ENCODE measurements around the gene ZBTB5. TPM values are rescaled to one million over a fixed set of nuclear protein-coding genes. Genes with fewer than 3 reads are reported as not detected.
"Not testable (repeated sequence)": the region's sequence is repeated elsewhere in the genome, so short reads cannot be mapped to it uniquely, and the experiment has no call there.

Gene ZBTB5
- total RNA-seq, 1 donor from 2014 or later, result 8.9 TPM

DNA sequence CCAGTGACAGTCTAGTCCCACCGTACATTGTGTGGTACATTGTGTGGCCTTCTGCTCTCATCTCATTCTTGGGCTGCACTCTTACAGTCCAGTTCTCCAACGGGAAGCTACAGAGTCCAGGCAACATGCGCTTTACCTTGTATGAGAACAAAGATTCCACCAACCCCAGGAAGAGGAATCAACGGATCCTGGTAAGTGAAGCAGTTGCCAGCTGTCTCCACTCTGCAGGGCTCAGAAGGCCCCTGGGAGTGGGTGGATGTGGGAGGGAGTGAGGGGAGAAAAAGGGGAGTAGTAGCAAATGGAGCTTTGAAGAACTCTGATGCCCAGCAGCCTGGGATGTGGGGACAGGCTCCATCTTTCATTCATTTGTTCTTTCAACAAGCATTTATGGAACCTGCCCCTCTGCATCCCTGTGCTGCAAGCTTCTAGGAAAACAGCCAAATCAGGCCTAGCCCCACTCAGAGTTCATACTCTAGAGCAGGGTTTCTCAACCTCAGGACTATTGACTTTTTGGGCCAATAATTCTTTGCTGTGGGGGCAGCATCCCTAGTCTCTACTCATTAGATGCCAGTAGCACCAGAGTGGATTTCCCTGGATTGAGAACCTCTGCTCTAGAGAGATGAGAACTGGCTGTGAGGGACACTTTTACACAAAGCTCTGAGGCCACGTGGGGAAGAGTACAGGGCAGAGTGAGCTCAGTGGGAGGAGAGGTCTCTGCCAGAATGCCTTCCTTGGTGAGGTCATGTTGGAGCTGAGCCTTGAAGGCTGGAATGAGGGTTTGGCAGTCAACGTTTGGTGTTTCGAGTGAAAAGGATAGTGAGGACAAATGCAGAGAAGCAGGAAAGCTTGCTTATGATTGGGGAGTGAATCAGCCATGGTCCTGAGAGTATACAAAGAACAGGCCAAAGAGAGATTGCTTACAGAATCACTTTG is 21.6 kb upstream of the ZBTB5 start:
- DNase-seq (ENCODE audit: low read depth in 2 of 2), result no peak

DNA sequence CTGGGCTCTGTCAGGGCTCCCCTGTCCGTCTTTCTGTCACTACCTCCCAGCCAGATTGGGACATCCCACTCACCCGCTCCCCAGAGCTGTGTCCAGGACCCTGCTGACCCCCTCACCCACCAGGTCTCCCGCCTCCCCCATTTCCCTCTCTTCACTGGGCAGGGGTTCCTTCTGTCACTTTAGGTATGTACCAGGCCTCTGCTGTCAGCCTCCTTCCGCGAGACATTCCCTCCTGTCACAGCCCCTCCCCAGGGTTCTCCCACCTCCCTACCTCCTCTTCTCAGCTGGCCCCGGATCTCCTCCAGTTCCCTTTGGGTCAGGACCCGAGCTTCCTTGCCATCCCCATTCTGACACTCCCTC is 21.0 kb upstream of the ZBTB5 start:
- no peak for DNase-seq (ENCODE audit: low read depth in 2 of 2)

DNA sequence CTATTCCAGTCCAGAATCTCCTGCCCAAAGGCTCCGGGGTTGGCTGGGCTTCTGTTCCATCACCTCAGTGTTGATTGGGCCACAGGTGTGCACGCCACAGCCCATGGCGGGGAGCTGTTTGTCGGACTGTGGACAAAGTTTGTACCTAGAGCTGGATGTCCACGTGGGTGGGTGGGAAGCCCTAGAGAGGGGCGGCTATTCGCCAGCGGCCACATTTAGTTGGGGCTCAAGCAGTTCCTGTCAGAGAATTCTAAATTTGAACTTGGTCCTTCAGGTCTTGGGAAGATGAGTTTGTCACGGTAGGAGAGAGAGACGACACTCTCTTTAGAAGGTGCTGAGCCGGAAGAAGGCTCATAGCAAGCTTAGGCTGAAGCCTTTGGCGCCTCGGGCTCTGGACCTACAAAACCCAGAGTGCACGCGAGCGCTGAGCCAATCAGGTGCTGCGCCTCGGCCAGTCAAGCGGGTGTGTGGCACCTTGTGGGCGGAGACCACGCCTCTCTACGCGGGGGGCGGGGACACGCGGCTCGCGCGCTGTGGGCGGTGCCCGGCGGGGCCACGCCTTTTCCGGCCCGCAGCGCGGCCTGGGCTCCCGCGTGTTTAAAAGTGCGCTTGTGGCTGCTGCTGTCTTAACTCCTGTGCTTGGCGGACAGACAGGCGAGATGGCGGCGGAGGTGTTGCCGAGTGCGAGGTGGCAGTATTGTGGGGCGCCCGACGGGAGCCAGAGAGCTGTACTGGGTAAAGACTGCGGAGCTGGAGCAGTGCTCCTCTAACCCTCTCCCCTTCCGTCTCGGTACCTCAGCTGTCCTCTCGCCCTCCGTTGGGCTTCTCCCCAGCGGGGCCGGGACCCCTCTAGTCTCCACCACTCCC is 20.4 kb upstream of the ZBTB5 start, which contains the start of gene POLR1E:
Gene POLR1E (plus strand): TSS at position 560 of the 867 bp plus-strand sequence. CDS start 100 bp downstream, at position 660.
- peak; percentile 68 to 92 for DNase-seq (ENCODE audit: low read depth in 2 of 2)

DNA sequence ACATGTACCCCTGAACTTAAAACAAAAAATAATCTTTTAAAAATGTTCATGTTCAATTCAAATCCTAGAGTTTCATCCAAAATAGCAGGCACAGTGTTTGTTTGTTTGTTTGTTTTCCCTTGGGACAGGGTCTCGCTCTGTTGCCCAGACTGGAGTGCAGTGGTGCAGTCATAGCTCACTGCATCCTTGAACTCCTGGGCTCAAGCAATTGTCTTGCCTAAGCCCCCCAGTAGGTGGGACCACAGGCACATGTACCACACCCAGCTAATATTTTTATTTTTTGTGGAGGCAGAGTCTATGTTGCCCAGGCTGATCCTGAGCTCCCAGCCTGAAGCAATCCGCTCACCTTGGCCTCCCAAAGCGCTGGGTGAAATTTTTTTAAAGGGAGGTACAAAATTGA is 15.5 kb upstream of the ZBTB5 start:
- DNase-seq (ENCODE audit: low read depth in 2 of 2), result no peak

DNA sequence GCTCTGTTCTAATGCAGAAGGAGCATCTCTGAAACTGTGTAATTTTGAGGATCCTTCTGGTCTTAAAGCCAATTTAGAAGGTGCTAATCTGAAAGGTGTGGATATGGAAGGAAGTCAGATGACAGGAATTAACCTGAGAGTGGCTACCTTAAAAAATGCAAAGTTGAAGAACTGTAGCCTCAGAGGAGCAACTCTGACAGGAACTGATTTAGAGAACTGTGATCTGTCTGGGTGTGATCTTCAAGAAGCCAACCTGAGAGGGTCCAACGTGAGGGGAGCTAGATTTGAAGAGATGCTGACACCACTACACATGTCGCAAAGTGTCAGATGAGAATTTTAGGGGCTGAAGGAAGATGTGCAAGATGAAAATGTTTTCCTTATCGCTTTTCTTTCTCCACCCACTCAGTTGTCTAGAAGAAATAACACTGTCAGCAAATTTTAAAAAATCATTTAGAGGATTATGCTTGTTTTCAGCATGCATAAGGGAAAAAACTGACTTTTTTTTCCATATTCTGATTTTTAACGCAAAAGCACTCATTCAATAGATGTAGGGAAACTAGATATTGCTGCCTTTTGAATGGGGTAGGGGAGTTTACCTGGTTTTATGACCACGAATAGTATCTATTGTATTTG is 12.9 kb upstream of the ZBTB5 start:
- not testable (repeated sequence) for DNase-seq (ENCODE audit: low read depth in 2 of 2)

DNA sequence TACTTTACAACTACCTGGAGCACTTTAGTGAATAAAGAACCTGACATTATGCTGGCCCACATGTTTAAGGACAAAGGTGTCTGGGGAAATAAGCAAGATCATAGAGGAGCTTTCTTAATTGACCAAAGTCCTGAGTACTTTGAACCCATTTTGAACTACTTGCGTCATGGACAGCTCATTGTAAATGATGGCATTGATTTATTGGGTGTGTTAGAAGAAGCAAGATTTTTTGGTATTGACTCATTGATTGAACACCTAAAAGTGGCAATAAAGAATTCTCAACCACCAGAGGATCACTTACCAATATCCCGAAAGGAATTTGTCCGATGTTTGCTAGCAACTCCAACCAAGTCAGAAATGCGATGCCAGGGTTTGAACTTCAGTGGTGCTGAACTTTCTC is 12.2 kb upstream of the ZBTB5 start:
- not testable (repeated sequence) for DNase-seq (ENCODE audit: low read depth in 2 of 2)

DNA sequence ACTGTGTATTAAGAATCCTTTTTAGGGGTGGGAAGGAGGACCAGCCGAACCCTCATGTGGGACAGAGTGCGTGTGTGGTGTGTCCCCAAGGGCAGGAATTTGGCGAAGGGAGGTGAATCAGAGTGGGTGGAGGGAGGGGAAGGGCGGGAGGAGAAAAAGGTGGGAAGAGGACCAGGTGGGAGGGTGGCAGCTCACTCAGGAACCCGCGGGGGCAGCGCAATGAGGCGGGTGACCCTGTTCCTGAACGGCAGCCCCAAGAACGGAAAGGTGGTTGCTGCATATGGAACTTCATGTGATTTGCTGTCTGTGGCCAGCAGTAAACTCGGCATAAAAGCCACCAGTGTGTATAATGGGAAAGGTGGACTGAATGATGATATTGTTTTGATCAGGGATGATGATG is 11.7 kb upstream of the ZBTB5 start:
- no peak for DNase-seq (ENCODE audit: low read depth in 2 of 2)

DNA sequence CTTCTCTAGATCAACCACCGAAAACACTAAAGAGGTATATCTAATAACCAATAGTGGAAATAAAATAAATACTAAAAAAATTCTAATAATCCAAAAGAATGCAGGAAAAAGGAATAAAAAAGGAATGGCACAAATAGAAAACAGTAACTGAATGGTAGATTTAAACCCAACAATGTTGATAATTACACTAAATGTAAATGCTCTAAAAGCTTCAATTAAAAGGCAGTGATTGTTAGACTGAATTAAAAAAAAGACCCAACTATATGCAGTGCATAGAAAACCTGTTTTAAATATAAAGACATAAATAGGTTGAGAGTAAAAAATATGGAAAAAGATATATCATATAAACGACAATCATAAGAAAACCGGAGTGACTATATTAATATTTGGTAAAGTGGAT is 9.2 kb upstream of the ZBTB5 start:
- no peak for DNase-seq (ENCODE audit: low read depth in 2 of 2)

DNA sequence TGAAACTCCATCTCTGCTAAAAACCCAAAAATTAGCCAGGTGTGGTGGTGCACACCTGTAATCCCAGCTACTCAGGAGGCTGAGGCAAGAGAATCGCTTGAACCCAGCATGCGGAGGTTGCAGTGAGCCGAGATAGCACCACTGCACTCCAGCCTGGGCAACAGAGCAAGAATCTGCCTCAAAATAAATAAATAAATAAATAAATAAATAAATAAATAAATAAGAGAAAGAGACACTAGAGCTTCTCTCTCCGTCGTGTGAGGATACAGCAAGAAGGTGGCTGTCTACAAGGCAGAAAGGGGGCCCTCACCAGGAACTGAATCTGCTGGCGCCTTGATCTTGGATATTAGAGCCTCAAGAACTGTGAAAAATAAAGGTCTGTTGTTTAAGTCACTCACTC is 8.7 kb upstream of the ZBTB5 start:
- not testable (repeated sequence) for DNase-seq (ENCODE audit: low read depth in 2 of 2)

DNA sequence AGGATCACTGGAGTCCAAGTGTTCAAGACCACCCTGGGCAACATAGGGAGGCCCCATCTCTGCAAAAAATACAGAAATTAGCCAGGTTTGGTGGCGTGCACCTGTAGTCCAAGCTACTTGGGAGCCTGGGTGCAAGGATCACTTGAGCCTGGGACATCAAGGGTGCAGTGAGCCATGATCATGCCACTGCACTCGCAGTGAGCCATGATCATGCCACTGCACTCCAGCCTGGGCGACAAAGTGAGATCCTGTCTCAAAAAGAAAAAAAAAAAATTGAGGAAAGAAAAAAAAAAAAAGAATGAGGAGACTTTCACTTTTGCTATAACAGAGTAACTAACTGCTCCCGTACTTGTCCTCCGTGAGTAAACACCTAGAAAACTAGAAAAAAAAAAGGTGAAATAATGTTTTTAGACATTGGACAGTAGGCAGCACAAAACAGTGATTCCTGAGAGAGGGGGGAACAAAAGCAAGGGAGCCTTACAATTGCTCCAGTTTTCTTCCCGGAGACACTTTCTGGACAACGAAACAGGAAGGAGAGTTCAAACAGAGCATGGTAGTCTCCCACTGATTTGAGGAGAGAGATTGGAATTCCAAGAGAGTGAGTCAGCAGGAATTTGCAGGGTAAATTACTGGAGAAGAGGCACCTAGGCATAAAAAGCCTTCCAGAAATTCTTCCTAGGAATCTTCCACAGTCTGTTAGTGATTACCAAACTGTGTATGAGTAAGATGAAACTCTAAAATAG is 6.9 kb upstream of the ZBTB5 start:
- peak in 1 of 2 donors; percentile 79 for DNase-seq (ENCODE audit: low read depth in 2 of 2)

DNA sequence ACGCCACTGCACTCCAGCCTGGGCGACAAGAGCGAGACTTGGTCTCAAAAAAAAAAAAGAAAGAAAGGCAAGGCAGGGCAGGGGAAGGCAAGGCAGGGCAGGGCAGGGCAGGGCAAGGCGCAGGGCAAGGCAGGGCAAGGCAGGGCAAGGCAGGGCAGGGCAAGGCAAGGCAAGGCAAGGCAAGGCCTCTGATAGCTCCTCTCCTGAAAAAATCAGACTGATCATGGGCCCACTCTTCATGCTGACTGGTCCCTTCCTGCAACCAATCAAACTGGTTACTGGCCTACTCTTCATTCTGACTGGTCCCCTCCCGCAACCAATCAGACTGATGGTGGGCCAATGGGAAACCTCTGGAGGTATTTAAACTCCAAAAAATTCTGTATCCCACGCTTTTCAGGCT is 3.4 kb upstream of the ZBTB5 start:
- no peak for DNase-seq (ENCODE audit: low read depth in 2 of 2)

DNA sequence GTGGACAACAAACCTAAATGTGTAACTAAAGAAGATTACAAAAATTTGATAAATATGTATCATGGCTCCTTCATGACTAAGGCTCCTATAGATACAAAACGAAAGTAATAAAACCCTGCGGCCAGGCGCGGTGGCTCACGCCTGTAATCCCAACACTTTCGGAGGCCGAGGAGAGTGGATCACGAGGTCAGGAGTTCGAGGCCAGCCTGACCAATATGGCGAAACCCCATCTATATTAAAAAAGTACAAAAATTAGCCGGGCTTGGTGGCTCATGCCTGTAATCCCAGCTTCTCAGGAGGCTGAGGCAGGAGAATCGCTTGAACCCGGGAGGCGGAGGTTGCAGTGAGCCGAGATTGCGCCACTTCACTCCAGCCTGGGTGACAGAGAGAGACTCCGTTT is 2.3 kb upstream of the ZBTB5 start:
- not testable (repeated sequence) for DNase-seq (ENCODE audit: low read depth in 2 of 2)

DNA sequence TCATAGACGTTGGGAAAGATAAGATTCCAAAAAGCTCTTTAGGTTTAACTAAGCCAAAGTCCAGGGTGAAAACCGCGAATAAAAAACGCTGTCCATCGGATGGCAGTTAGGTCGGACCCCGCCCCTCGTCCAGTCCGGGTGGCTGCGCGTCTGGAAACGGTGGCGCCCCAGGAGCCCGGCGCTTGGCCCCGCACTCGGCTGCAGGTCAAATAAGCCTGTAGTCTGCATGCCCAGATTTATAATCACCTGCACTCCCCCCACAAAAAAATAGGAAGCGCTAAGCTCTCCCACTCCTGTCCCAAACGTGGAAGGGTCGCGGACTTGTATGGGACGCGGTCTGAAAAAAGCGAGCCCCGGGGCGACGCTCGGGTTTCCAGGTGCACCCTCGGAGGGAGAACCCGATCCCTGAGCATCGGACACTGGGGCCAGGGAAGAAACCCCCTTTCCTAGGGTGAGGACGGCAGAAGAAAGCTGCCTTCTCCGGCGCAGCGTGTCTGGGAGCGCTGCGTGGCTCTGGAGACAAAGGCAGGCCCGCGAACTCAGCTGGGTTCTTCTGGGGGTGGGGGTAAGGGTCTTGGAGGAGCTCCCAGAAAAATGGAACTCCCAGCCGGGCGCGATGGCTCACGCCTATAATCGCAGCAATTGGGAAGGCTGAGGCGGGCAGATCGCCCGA is 923 bp upstream of the ZBTB5 start:
- peak in 1 of 2 donors; percentile 84 for DNase-seq (ENCODE audit: low read depth in 2 of 2)

DNA sequence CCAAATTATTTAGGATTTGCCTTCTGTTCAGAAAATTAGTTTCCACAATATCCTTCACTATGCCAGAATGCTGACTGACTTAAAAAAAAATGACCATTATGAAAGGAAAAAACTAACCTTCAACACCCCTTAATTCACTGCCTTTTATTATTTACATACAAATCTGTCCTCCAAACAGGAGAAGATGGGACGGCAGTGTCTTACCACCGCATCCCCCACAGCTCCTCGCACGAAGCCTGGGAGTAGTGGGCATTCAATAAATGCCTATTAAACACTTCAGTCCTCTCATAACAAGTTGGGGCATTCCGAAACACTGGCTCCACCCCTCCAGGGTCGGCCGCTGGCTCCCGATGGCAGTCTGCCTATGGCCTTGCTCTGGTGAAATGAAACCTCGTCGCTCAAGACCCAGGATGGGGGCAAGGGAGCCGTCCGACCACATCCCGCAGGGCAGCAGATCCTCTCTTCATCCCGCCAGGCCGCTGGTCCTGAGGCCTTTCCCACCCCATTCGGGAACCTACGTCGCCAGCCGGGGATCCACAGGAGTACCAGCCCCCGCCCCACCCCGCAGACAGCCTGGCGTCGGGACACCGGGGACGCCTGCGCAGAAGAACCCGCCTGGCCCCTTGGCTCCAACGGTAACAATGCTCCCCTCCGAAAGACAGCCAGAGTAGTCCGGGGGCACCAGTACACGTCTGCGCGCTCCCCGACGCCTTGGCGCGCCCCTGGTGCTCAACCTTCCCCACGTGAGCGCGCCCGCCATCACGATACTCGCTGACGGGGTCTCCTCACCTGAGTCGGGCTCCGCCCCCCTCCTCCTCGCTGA is 613 bp downstream of the ZBTB5 start:
- DNase-seq (ENCODE audit: low read depth in 2 of 2), result peak; percentile 50 to 82

DNA sequence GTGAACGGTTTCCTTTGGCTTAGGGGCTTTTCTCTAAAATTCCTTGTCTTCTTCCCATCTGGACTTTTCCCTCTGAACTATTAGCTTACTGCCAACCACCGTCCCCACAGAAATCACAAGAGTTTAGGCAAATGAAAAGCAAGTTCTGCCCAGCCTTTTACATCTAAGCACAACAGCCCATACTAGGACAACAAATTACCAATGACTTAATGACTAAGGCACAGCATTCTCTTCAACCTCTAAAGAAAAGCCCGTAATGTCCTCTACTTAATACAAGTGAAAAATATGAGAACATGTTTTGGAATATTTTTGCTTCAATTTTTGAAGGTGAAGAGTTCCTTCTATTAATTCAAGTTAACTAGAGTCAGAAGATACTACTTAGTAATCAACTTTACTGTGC is 1.2 kb downstream of the ZBTB5 start:
- DNase-seq (ENCODE audit: low read depth in 2 of 2), result peak in 1 of 2 donors; percentile 18

DNA sequence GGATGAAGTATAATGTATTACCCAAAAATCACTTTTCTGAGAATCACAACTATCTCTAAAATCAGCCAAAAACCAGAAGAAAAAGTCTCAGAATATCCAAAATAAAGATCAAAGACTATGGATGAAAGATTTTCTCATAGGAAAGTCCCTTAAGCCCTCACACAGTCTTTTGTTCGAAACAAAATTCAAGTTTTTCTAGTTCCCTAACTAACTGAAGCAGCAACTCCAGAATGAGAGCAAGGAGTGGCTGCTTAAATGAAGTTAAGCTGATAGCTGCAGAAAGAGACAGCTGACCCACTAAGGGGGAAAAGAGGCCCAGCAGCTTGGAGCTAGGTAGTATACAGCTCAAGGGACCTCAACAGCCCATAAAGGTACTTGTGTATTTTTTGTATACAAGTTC is 8.4 kb downstream of the ZBTB5 start:
- DNase-seq (ENCODE audit: low read depth in 2 of 2), result no peak

DNA sequence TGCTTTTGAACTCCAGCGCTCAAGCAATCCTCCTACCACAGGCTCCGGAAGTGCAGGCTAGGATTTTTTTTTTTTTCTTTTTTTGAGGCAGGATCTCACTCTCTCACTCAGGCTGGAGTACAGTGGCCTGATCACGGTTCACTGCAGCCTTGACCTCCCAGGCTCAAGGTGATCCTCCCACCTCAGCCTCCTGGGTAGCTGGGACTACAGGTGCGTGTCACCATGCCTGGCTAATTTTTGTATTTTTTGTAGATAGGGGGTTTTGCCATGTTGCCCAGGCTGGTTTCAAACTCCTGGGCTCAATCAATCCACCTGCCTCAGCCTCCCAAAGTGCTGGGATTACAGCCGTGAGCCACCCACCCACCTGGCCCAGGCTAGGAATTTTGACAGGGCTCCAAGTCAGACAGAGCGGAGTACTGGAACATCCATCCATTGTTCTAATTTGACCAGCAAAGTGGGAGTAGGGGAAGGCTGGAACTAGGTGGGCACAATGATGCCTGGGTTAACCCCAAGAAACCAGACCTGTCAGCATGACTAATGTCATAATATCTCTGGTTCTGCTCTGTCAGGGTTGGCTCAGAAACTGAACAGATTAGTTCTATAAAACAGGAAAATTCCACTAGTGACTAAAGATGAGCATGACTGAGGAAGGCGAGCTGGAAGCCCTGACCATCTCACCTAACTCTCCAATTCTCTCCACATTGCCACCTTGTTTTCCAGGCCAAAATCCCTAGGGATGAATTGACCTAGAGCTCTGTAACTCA is 9.2 kb downstream of the ZBTB5 start:
- DNase-seq (ENCODE audit: low read depth in 2 of 2), result no peak

DNA sequence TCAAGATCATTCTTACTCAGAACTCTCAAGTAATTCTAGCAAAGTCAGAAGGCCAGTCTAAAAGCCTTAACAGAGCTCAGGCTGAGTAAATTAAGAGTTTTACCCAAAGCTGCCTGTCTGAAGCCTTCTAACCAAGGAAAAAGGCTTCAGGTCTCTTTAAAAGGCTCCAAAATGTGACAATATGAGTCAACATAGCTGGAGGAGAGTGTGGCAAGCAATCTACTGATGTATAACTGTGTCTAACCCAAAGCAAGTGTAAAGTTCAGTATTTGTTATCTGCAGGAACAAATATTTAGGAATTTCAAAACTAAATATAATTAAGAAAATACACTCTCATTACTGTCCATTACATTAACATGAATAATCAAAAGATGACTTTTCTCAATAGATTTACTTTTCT is 11.0 kb downstream of the ZBTB5 start:
- no peak for DNase-seq (ENCODE audit: low read depth in 2 of 2)

DNA sequence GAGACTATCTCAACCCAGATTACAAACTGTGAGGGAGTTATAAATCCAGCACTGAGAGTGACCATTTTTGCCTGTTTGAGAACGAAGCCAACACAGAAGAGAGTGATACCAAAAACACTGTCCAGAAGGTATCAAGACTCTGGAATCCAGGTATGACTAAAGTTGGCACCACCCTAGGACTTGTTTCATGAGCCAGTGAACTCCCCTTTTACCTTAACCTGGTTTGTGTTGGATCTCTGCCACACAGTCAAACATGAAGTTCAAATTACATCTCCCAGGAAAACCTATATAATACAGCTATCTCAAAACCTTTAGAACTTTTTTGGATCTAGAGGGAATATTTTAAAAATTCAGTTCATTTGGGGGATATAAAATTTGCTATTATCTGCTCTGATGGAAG is 11.4 kb downstream of the ZBTB5 start:
- DNase-seq (ENCODE audit: low read depth in 2 of 2), result no peak
